Fibroblast of the conjunctiva (primary cell): ENCODE measurements around the gene BCL7A.

Experiments used
- DNase-seq: peaks from one replicate; pipeline ENCODE4 v3.0.0-alpha.2; 2010; ENCODE audit warnings: low read depth

The BCL7A gene

GRCh38 chr12:122079033-122079531, 57.4 kb downstream of the BCL7A start:
- DNase-seq, result no peak

- no peak for DNase-seq
Measured at GRCh38 chr12:122079532-122080081, 57.9 kb downstream of the BCL7A start.

- DNase-seq, result peak; percentile 87
Measured at GRCh38 chr12:122080149-122081082, 58.7 kb downstream of the BCL7A start.

DNA sequence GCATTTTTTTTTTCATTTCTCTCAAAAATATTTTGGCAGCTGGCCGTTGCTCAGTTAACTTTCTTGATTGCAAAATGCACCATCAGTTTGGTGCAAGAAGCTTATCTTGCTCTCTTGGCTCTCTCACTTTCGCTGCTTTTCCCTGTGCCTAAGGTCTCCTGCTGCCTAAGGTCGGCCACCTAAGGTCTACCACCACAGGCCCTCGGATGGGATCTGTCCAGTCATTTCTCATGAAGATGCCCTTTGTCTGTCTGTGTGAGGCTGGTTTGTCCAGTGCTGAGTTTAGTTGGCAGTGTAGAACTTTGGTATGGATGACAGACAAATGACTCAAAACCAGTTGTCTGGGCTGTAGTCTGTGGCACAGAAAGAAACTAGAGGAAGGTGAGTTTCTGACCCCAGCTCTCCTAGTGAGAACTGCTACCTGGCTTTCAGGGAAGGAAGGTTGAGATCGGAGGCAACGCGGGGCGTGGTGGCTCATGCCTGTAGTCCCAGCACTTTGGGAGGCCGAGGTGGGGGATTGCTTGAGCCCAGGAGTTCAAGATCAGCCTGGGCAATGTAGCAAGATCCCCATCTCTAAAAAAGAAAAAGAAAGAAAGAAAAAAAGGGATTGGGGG, 59.5 kb downstream of the BCL7A start:
- no peak for DNase-seq

GRCh38 chr12:122081697-122082221, 60.1 kb downstream of the BCL7A start:
- no peak for DNase-seq

DNA sequence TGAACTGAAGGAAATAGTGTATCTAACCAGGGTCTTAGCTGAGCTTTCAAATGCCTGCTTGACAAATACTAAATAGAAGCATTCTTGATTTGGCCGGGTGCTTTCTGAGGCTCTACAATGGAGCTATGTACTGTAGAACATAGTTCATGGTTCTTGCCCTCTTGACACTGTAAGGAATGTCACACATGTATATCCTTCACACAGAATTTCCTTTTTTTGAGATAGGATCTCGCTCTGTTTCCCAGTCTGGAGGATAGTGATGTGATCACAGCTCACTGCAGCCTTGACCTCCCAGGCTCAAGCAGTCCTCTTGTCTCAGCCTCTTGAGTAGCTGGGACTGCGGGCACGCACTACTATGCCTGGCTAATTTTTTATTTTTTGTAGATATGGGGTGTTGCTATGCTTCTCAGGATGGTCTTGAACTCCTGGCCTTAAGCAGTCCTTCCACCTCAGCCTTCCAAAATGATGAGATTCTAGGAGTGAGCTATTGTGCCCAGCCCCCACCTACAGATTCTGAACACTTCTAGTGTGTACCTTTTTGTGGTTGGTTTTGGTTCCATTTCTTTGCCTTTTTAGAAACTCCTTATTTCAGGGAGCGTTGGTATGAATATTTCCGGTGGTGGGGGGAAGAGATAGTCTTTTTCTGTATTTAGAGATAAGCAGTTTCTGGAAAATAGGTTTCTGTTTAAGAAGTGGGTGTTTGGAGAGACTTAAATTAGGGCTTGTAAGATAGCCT, 61.1 kb downstream of the BCL7A start:
- DNase-seq, result no peak

DNA sequence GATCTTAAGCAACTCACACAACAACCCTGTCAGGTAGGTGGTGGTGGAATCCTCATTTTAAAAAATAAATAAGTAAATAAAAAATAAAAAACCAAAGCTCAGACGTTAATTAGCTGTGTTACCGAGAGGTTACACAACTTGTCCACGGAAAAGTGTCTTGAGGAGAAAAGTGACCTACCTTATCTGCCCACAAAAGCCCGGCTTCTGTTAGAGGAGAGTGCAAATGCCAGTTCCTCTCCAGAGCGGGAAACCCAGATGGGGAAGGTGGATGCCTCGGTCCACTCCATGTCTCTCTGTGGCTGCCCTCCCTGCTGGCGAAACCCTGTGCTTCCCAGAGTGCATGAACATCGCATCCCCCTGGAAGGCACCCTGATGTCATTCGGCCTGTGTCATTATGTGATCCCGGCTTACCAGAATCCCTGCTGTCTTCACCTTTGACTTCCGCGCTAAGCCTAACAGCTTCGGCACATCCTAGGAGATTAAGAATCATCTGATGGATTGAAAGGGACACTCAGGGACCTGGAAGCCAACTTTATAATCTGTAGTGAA, 63.2 kb downstream of the BCL7A start:
- DNase-seq, result no peak

- no peak for DNase-seq
Measured at GRCh38 chr12:122085591-122085990, 63.9 kb downstream of the BCL7A start.

- DNase-seq, result no peak
Measured at GRCh38 chr12:122086116-122086515, 64.4 kb downstream of the BCL7A start.

- no peak for DNase-seq
Measured at GRCh38 chr12:122086641-122087285, 65.1 kb downstream of the BCL7A start.

- DNase-seq, result no peak
Measured at GRCh38 chr12:122087431-122088178, 65.9 kb downstream of the BCL7A start.

DNA sequence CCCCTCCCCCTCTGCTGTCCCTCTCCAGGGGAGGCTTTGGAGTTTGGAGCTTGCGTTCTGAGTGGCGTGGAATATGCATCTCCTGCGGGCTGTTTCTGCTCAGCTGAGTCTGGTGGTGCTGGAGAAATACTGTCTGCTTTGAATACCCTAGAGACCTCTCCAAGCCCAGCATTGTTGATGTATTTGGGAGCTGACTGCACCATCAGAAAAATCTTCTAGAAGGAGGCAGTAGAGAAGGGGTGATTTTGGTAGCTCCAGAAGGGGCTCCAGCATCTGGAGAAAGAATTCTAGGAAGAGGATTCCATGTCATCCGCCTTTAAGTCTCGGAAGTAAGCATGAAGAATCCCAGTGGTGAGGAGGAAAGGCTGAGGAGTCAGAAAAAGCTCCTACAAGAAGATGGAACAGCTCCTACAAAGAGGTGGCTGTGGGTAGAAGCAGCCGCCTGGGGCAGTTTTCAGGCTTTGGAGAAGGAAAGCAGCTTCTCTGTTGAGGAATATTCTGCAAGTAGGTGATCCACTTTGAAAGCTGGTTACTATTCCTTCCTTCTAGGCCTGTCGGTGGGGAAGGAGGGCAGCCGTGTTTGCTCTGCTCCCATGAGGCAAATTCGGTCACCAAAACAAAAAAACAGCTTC, 66.6 kb downstream of the BCL7A start:
- DNase-seq, result no peak

DNA sequence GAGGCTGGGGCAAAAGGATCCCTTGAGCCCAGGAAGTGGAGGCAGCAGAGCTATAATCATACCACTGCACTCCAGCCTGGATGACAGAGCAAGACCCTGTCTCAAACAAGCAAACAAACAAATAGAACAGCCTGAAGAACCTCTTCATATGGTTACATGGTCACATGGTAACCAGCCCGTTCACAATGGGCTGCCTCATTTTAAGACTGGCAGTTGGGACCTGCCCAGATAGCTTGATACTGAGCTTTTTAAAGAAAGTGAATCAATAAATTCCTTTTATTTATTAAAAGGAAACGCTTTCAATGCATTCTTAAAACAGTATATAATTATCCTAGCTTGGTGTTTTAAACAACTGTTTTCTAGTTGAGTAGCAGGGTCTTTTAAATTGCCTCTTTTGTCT, 67.4 kb downstream of the BCL7A start:
- no peak for DNase-seq

- peak; percentile 50 for DNase-seq
Measured at GRCh38 chr12:122090759-122091515, 69.3 kb downstream of the BCL7A start.

DNA sequence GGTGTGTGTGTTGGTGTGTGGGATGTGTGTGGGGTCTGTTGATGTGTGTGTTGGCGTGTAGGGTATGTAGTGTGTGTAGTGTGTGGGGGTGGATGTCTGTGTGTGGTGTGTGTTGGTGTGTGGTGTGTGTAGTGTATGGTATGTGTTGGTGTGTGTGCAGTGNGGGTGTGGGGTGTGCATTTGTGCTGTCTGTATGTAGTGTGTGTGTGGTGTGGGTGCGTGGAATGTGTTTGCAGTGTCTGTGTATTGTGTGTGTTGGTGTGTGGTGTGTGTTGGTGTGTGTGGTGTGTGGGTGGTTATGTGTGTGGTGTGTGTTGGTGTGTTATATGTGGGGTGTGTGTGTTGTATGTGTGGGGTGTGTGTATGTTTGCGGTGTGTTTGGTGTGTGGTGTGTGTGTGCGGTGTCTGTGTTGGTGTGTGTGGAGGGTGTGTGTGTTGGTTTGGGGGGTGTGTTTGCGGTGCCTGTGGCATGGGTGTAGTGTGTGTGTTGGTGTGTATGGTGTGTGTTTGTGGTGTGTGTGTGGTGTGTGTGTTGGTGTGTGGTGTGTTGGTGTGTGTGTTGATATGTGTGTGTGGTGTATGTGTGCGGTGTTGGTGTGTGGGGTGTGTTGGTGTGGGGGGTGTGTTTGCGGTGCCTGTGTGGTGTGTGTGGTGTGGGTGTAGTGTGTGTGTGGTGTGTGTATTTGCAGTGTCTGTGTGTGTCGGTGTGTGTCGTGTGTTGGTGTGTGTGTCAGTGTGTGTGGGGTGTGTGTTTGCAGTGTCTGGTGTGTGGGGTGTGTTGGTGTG, 71.6 kb downstream of the BCL7A start:
- DNase-seq, result no peak

GRCh38 chr12:122094137-122094734, 72.6 kb downstream of the BCL7A start:
- DNase-seq, result no peak

- DNase-seq, result peak; percentile 17
Measured at GRCh38 chr12:122094735-122095631, 73.3 kb downstream of the BCL7A start.
